COLO829 (cell line): ENCODE results near the gene KRT86.
"Not testable (repeated sequence)": the region's sequence is repeated elsewhere in the genome, so short reads cannot be mapped to it uniquely, and the experiment has no call there.

Experiments
- DNase-seq: peaks from one replicate; pipeline ENCODE4 v3.0.0; 2012; ENCODE audit warnings: low spot score

Gene KRT86

DNA sequence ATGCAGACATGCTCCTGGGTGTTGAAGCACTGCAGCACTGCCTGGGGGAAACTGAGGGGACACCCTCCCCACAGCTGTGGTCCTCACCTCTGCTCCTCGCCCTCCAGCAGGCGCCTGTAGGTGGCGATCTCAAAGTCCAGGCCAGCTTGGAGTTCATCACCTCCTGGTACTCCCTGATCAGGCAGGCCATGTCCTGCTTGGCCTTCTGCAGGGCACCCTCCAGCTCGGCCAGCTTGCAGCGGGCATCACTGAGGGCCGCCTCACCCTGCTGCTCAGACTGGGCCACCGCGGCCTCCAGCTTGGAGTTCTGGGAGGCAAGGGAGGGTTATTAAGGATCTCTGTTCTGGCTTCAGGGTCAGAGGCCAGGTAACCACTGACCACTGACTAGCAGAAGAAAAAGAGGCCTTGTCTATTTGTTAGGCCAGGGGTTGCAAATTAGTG, 22.2 kb upstream of the KRT86 start:
- DNase-seq = not testable (repeated sequence)

DNA sequence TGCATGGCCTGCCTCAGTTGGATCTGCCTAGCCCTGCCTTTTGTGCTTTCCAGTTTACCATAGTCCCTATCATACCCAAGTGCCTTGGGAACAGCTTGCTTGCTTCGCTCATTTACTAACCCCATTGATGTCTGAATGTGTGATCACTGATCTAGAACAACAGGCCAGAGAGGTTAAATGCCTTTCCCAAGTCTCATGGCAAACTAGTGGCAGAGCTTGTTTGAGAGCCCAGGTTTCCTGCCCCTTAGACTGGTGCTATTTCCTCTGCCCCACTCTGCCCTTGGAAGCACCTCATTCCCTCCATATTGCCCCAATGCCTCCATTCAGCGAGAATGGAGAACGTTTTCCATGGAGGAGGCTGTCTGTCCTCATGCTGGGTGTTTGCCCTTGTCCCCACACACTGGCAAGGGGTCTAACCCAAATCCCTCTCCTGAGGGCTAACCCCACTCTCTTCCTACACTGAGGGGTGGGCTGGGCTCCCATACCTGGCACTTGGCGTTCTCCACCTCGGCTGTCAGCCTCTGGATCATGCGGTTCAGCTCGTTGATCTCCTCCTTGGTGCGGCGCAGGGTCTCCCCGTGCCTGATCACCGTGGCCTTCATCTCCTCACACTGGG, 21.6 kb upstream of the KRT86 start:
- no peak for DNase-seq

DNA sequence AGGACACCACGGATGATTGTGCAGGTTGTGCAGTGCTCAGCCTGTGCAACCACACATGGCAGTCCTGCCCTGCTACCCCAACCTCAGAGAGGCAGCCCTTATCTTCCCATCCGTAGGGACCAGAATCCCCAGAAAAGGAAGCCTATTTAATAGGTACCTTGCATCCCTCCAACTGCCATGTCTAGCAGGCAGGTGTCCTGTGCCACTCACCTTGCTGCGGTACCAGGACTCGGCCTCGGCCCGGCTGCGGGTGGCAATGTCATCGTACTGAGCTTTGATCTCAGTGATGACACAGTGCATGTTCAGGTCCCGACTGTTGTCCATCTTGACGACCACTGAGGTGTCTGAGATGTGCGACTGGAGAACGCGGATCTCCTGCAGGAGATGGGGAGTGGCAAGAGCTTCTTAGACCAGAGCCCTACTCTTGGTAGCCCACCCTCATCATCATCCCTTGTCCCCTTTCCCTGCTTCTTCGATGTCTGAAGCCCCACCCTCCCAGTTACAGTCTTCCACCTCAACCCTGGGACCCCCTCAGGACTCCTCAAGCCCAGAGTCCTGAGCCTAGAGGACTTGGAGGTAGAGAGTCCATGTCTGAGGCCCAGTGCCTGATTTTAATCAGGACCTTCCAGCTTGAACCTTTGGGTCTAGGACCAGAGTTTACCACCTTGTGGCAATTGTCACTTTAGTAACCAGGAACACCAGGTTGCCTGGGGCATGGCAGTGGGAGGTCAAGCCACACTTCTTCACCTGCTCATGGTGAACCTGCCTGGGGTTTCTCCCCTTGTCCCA, 20.9 kb upstream of the KRT86 start:
- DNase-seq = no peak

DNA sequence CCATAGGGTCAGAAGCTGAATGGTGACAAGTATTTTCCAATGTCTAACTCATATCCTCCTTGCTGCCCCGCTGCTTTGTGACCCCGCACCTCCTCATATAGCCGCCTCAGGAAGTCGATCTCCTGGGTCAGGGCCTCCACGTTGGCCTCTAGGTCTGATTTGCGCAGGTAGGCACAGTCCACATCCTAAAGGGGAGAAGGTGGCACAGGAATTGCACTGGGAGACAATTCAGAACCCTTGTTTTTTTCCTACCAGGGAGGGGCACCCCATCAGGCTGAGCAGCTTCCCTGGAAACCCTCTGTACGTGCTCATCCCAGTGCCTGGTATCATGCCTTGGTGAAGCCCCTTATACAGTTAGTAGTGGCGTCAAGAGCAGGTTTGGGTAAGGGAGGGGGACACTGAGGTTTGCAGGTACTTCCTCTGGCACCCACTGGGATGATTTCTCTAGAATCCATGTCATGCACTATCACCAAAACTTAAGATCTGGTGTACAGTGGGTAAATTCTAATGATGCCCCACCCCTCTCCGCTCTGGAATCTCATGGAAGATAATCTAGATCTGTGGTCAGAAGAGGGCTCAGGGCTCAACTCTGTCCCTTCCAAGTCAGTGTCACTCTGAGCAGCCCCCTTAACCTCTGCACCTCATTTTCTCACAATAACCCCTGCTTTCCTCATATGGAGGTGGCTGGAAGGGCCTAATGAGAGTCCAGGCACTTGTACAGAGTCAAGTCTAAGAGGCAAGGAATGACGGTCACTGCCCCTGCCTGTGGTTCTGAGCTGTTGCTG, 20.1 kb upstream of the KRT86 start:
- no peak for DNase-seq

DNA sequence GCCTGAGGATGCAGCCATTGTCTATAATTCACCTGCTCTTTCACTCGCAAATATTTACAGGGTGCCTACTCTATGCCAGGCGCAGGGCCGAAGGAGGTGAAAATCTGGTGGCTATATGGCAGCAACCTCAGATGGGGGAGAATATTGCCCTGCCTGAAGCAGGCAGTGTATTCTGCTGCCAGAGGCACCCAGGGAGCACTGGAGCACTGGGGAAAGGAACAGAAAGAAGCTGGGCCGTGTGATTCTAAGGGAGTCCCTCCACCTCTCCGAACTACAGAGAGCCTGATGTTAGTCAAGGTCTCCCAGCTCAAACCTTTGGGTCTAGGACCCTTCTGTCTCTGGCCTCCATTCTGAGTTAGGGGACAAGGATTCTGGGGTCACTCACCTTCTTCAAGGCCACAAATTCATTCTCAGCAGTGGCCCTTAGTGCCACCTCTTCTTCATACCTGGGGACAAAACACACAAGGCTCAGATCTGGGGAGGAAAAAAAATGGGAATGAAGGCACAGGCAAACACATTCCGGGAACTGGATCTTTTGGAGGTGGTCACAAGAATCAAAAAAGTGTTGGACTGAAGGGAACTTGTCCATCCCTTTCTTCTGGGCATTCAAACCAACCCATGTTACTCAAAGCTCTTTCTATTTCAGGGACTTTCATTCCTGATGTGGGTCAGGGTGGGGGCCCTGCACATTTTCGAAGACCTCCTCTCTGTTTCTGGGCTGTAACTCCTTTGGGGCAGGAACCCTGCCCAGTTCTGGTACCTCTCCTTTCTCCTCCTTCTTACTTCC, 19.3 kb upstream of the KRT86 start:
- no peak for DNase-seq

DNA sequence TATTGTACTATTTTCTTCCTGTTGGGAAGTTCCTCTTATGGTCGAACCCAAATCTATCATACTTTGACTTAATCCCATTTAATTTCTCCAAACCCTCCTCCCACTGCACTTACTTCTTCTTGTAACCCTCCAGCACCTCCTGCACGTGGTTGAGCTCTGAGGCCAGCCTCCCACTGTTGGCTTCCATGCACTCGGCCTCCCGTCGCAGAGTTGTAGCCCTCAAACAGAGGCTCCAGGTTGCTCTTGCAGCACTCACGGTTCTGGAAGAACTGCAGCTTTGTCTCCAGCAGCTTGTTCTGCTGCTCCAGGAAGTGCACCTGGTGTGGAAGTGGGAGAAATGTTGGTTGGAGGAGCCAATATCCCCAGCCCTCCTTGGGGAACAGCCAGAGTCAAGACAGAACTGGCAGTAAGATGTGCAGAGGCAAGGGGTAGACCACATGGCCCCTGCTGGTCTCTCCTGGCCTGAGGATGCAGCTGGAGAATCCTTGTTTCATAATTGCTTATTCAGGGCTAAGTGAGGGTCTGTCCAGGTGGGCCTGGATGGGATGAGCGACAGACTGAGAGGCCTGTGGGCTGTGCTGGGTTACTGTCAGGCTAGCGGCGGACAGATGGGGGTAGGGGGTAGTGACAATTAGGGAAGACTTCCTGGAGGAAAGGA, 18.4 kb upstream of the KRT86 start:
- no peak for DNase-seq

DNA sequence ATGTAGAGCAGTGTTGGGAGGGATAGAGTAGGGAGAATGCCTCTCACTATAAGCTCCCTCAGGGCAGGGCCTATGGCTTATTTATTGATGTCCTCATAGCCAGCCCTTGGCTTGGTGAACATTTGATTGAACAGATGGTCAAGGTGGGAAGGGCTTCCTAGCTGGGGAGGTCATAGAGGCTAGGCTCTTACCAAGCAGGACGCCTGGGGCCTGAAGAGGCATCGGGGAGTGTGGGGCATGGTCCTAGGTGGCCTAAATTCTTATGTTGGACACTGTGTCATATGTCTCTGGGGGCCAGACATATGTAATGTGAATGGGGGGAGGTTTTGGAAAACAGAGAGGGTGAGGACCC, 17.9 kb upstream of the KRT86 start:
- DNase-seq = no peak

DNA sequence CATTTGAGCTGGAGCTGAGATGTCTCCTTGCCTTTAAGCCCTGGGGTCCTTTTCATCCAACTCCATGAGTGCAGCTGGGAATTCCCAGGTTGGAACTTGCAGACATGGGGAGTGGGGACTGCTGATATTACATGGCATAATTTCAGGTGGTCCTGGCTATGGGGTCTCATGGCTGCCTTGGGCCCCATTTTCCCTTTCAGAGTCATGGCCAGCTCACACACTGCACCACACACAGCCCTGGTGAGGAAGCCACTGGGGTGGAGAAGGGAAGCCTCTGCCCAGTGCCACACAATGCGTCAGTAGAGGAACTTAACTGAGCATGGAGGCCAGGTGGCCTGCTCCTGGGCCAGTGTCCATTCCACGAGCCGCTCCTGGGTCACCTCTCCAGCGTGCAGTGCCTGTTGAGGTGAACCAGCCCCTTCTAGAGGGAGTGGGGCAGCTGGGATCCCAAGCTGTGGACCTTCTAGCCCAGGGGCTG, 17.3 kb upstream of the KRT86 start:
- no peak for DNase-seq

DNA sequence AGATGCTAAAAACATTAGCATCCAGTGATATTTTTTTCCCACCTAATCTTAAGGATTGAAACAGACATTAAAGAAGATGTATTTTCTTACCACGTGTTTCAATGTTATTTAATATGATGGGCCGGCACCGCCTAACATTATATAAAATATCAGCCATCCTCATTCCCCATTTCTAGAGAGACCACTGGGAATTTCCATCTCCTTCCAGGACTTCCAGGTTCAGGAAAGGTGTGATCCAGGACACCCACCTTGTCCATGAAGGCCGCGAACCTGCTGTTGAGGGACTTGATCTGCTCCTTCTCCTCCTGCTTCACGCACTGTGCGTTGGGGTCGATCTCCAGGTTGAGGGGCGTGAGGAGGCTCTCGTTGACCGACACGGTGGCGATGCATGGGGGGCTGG, 16.5 kb upstream of the KRT86 start:
- not testable (repeated sequence) for DNase-seq

DNA sequence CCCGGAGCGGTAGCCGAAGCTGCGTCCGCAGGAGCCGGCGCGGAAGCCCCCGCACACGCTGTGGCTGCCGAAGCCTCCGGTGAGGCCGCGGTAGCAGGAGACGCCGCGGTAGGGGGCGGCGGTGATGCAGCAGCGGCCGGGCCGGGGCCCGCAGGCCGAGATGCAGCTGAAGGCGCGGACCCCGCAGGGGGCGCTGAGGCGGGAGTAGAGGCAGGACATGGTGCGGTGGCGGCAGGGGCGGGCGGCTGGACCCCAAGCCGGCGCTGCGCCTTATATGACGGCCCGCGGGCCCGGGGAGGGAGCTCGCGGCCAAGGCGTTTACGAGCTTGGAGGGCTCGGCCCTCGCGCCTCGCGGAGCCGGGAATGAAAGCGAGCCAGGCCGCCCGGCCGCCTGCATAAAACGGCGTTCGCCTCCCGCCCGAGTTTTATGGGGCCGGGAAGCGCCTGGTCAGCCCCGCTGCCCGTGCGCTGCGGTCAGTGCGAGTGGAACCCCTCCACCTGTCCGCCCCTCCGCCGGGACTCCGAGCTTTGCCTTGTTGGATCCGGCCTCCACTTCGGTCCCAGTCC, 16.0 kb upstream of the KRT86 start:
- DNase-seq = no peak

DNA sequence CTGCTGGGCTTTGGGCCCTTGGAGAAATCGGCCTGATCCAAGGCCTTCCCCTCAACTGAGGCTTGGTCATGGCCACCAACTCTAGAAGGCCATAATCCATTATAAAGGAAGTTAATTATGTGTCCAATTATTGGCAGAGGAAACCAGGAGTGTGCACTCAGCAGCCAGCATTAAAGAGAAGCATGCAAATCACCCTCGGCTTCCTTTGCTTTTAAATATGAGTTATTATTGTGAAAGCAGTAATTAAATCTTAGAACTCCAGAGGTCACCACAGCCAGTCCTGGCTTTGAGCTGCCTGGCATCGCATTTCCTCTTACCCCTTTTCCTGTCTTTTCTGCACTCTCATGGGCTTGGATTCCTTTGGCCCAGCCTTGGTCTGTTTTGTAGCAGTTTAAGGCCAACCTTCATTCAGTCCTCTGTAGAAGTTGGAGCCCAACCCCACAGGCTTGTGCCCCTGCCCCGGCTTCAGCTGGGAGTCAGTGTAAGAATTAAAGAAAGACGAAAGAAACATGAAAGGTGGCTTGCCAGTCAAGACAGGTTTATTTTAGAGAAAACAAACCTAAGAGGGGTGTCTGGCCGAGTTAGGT, 14.7 kb upstream of the KRT86 start:
- DNase-seq = no peak

DNA sequence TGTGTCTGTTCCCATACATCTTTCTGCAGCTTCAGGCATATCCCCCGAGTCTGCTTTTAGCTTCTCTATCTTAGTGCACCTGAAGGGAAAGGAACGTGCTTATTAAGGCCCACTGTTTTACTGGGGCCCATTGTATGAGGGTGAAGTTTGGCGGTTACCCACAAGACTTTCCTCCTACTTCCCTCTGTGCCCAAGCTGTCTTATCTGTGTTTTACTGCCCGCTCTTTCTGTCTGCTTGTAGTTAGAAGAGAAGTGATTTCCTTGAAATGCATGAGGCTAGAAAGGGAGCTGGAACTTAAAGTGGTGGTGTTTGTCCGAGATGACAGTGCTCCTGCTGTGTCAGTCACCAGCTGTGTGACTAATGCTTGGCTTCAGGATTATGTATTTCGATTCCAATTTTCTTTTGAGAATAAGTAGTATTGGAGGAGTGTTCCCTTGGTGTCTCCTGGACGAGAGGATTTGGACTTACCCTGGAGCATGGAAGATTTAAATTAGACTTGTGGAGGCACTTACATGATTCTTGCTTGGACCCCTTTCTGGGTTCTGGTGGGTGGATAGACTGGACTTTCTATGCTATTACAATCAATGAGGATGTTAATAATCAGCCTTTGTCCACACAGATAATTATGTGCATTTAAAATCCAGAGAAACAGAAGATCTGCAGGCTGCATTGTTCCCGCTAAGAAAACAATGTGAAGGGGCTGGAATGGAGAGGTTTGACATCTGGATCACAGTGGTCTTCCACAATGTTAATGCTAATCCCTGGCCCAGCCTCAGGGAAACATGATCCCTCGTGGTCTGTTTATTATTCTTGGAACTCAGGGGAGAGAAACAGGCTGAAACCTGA, 13.9 kb upstream of the KRT86 start:
- DNase-seq = no peak

DNA sequence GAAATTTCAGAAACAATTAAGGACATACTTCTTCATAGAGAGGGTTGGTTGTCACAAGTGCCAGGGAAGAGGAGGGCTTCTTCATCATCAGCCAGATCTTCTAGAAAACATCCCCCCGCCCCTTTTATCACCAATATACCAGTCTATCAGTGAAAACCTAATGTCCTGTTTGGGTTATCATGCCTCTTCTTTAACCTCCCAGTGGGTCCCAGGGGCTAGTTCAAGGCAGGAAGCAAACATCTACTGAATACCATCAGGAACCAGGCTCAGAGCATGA, 13.3 kb upstream of the KRT86 start:
- DNase-seq = no peak

DNA sequence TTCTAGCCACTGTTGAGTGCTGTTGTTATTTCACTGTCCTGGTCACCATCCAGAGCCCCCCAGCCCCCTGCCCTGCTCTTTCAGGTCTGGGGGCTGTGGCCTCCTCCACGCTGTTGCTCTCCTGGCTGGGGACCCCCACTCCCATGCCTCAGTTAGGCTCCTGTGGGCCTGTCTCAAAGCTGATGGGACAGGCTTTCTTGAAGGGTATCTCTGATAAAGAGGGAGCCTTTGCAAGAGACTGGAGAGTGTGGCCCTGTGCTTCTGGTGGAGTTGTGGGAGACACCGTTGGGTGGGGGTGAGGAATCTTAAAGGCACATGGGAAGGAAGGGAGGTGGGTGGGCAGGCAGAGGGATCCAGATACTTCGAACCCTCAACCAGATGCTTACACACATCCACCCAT, 12.2 kb upstream of the KRT86 start:
- no peak for DNase-seq

DNA sequence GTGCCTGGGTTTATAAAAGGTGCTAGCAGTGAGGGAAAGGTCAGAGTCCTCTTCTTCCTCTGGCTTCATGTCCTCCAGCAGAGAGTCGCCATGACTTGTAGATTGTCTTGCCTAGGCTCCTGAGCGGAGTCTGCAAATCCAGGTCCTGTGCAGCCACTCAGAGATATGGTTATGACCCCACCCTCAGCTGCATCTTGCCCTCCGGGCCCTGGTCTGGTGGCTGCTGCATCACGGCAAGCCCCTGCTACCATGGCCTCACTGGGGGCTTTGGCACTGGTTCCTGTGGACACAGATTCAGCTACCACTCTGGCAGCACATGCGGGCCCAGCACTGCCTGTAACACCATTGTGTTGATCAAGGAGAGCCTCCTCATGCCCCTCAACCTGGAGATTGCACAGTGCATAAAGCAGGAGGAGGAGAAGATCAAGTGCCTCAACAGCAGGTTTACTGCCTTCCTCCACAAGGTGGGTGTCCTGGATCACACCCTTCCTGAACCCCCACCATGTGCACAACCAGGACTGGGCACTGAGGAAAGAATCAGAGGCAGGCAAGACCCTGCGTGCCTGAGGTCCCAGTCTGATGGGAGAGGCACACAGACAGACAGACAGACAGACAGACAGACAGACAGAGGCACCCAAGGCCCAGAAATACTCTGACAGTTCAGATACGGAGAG, 10.5 kb upstream of the KRT86 start:
- no peak for DNase-seq

DNA sequence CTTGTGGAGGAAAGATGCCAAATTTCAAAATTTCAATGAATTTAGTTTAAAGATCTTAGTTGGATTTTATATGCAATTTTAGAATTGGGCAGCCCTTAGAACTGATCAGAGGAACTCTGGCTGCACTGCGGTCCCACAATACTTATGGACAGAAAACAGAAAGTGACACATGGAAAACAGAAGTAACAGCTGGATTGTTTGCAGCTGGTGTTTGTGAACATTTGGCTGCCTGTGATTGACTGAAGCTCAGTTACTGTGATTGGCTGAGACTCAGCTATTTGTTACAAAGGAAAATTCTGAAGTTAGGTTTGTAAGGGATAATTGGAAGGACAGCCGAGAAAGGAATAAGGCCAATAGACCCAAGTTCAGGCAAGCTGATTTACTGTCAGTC, 10.0 kb upstream of the KRT86 start:
- no peak for DNase-seq

DNA sequence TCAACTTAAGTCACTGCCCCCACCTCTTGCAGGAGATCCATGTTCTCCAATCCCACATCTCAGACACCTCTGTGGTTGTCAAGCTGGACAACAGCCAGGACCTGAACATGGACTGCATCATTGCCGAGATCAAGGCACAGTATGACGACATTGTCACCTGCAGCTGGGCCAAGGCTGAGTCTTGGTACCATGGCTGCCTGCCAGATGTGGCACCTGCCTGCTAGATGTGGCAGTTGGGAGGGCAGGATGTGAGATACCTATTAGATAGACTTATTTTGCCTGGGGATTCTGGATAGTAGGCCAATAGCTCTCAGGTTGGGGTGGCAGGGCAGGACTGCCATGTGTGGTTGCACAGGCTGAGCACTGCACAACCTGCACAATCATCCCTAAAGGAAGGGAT, 7.9 kb upstream of the KRT86 start:
- DNase-seq = no peak

DNA sequence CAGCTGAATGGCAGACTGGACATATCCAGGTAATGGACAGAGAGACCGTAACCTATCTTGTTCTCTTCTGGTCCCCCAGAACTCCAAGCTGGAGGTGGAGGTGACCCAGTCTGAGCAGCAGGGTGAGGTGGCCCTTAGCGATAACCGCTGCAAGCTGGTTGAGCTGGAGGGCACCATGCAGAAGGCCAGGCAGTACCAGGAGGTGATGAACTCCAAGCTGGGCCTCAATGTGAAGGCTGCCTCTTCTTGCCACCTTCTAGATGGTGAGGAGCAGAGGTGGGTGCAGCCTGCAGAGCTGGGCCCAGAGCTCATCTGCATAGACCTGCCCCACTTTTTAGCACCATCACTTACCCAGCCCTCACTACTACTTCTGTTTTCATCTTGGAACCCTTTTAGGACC, 7.2 kb upstream of the KRT86 start:
- no peak for DNase-seq

DNA sequence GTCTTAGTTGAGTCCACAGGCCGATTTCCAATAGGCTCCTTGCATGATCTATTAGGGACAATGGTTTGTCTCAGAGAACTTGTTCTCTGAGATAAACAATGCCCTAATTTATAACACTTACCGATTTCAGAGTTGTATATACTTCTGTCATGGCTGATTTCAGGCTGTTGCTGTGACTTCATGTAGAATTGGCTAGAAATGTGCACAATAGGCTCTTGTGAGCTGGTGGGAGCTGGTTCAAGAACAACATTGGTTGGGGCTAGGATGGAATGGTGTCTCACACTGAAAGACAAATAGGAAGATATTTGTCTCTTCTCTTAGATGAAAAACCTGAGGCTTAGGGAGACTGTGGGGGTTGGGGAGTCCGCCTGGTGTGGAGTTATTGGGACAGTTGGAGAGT, 6.7 kb upstream of the KRT86 start:
- no peak for DNase-seq

DNA sequence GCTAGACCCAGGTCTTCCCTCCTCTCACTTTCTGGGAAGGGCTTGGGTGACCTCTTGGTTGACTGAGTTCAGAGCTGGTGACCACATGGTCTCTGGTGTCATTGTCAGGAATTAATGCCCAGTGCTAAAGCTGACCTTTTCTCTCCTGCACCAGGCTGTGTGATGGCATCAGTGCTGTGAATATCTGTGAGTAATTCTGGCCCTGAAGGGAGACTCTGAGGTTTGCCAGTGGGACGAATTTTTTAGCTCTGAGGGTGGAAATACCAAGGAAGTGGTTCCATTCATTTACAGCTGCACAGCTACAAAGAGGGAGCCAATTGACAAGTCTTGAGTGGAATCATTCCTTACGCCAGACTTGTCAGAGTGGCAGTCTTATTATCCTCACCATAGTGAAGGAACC, 6.2 kb upstream of the KRT86 start:
- no peak for DNase-seq
